GM18505 (cell line): Measurements from ENCODE around the gene NEUROD4.
A peak's percentile ranks its signal among the peaks of the same experiment; 100 is the strongest.

ENCODE experiments used
- ATAC-seq: cut with Tn5 transposase; IDR thresholded peaks from one replicate; pipeline ENCODE4 v1.9.1; 2021; ENCODE audit not compliant: unreplicated experiment
- POLR2A ChIP-seq: IDR thresholded peaks from 4 replicates; pipeline ENCODE4 v1.6.1; 2011; ENCODE audit warnings: borderline replicate concordance; ENCODE audit not compliant: insufficient read depth, insufficient read length; ENCODE audit errors: extremely low read depth

The NEUROD4 gene

GRCh38 chr12:55060470-55060869 lies 40.7 kb downstream of the NEUROD4 start:
- TF ChIP-seq POLR2A = no peak
- peak; percentile 100 for ATAC-seq

GRCh38 chr12:55061024-55061423 lies 41.2 kb downstream of the NEUROD4 start:
- ATAC-seq = no peak
- TF ChIP-seq POLR2A = no peak

GRCh38 chr12:55063291-55063690 lies 43.5 kb downstream of the NEUROD4 start:
- no peak for ATAC-seq
- no peak for TF ChIP-seq POLR2A

- no peak for TF ChIP-seq POLR2A
- ATAC-seq = no peak
Measured at GRCh38 chr12:55065535-55065934, 45.8 kb downstream of the NEUROD4 start.

- no peak for TF ChIP-seq POLR2A
- ATAC-seq = no peak
Measured at GRCh38 chr12:55067701-55068100, 47.9 kb downstream of the NEUROD4 start.

- TF ChIP-seq POLR2A = no peak
Measured at GRCh38 chr12:55068416-55069010, 48.7 kb downstream of the NEUROD4 start.

GRCh38 chr12:55072083-55072482 lies 52.3 kb downstream of the NEUROD4 start:
- peak; percentile 50 for ATAC-seq

More at GRCh38 chr12:55068416-55069010, 48.7 kb downstream of the NEUROD4 start:
- no peak for ATAC-seq

GRCh38 chr12:55073043-55074022 lies 53.6 kb downstream of the NEUROD4 start:
- no peak for TF ChIP-seq POLR2A
- no peak for ATAC-seq

More at GRCh38 chr12:55072083-55072482, 52.3 kb downstream of the NEUROD4 start:
- TF ChIP-seq POLR2A = no peak

- no peak for ATAC-seq
Measured at GRCh38 chr12:55074806-55075205, 55.0 kb downstream of the NEUROD4 start.

More at GRCh38 chr12:55074806-55075205, 55.0 kb downstream of the NEUROD4 start:
- no peak for TF ChIP-seq POLR2A
